Vagina (tissue), 2 donors: ENCODE data around the gene NPY2R. TPM values are rescaled to one million over a fixed set of nuclear protein-coding genes. Genes with fewer than 3 reads are reported as not detected.

ENCODE experiments used
- DNase-seq, 2 donors: peaks; one replicate each; pipeline ENCODE4 v3.0.0-alpha.2; 2017; ENCODE audit errors: extremely low spot score in 2 of 2
- H3K27ac ChIP-seq: fragments of 200-600 bp; sonication (generic); one replicate; pipeline ENCODE4 v1.5.1; 2019
- H3K27me3 ChIP-seq: fragments of 200-600 bp; sonication (generic); one replicate; pipeline ENCODE4 v1.5.1; 2019
- H3K36me3 ChIP-seq, 2 donors: fragments of 200-600 bp; sonication (generic); one replicate each; pipeline ENCODE4 v1.5.1; 2017 to 2019
- H3K4me1 ChIP-seq: fragments of 200-600 bp; sonication (generic); one replicate; pipeline ENCODE4 v1.5.1; 2019
- H3K4me3 ChIP-seq, 2 donors: fragments of 200-600 bp; sonication (generic); 1 replicate in 1 of 2; 2 replicates in 1 of 2; pipeline ENCODE4 v1.5.1; 2016 to 2019
- H3K9me3 ChIP-seq: fragments of 200-600 bp; sonication (generic); one replicate; pipeline ENCODE4 v1.5.1; 2019
- POLR2A ChIP-seq, 2 donors: fragments of 450-650 bp; IDR thresholded peaks; one replicate each; pipeline ENCODE4 v1.6.1; 2017; ENCODE audit warnings: antibody characterized with exemption in 2 of 2, mild to moderate bottlenecking in 2 of 2, moderate library complexity in 2 of 2
- POLR2AphosphoS5 ChIP-seq, 2 donors: sonication (generic); formaldehyde crosslinking; IDR thresholded peaks; one replicate each; pipeline ENCODE4 v1.9.0; 2017; ENCODE audit warnings: antibody characterized with exemption in 2 of 2, mild to moderate bottlenecking in 2 of 2, low read depth in 1 of 2; ENCODE audit not compliant: insufficient read depth in 1 of 2
- intact Hi-C: fragments of 100-400 bp; cut with DNase I; formaldehyde crosslinking; loops from one replicate; pipeline ENCODE4 v1.15.1; 2023
- total RNA-seq: library from RNA; depleted of rRNA; stranded (reverse); fragments of >200 nt; gene quantifications from one replicate; pipeline ENCODE4 v1.2.3, GENCODE V29; 2016
- TF ChIP-seq, protein P1 (sequence below), 3 experiments: fragments of 450-650 bp in 2 of 3; fragments of 200-600 bp in 1 of 3; sonication (generic) in 1 of 3; IDR thresholded peaks; one replicate each; pipeline ENCODE4 v1.5.1; 2017 to 2019; ENCODE audit warnings: antibody characterized with exemption in 3 of 3, mild to moderate bottlenecking in 2 of 3, moderate library complexity in 2 of 3

The NPY2R gene
- total RNA-seq, 1 donor from 2014 or later = 0.49 TPM

DNA sequence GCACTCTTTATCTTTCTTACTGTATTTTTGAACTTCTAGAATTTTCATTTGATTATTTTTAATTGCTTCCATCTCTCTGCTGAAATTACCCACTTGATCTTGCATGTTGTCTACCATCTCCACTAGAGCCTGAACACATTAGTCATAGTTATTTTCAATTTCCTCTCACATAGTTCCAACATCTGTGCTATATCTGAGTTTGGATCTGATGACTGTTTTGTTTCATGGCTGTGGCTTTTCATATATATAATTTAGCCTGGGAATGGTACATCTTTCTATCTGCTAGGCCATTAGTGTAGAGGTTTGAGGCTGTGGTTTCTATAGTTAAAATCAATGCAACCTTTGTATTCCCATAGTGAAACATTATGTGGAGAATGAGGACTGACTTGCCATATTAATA is 33.2 kb downstream of the NPY2R start:
- H3K27me3 ChIP-seq = no peaks in the 10 kb centered on the region
- H3K27ac ChIP-seq = no peak overlapping the region
- no peak for DNase-seq
- TF ChIP-seq, protein P1, sequence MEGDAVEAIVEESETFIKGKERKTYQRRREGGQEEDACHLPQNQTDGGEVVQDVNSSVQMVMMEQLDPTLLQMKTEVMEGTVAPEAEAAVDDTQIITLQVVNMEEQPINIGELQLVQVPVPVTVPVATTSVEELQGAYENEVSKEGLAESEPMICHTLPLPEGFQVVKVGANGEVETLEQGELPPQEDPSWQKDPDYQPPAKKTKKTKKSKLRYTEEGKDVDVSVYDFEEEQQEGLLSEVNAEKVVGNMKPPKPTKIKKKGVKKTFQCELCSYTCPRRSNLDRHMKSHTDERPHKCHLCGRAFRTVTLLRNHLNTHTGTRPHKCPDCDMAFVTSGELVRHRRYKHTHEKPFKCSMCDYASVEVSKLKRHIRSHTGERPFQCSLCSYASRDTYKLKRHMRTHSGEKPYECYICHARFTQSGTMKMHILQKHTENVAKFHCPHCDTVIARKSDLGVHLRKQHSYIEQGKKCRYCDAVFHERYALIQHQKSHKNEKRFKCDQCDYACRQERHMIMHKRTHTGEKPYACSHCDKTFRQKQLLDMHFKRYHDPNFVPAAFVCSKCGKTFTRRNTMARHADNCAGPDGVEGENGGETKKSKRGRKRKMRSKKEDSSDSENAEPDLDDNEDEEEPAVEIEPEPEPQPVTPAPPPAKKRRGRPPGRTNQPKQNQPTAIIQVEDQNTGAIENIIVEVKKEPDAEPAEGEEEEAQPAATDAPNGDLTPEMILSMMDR (IDR thresholded peaks at IDR 0.05) = no peak
- TF ChIP-seq POLR2AphosphoS5 (IDR thresholded peaks at IDR 0.05; ENCODE audit: insufficient read depth in 1 of 2, low read depth in 1 of 2) (no peak), POLR2A (IDR thresholded peaks at IDR 0.05) (no peak)
- intact Hi-C loops = no loop called here
- no peaks in the 10 kb centered on the region for H3K9me3 ChIP-seq
- no peaks in the 10 kb centered on the region for H3K36me3 ChIP-seq
- no peaks in the 10 kb centered on the region for H3K4me1 ChIP-seq
- H3K4me3 ChIP-seq = no peak overlapping the region

GRCh38 chr4:155245105-155245504 is 36.7 kb downstream of the NPY2R start:
- TF ChIP-seq POLR2AphosphoS5 (IDR thresholded peaks at IDR 0.05; ENCODE audit: insufficient read depth in 1 of 2, low read depth in 1 of 2) (no peak), POLR2A (IDR thresholded peaks at IDR 0.05) (no peak)
- H3K4me3 ChIP-seq = no peak overlapping the region
- H3K4me1 ChIP-seq = no peaks in the 10 kb centered on the region
- no peak overlapping the region for H3K27ac ChIP-seq
- intact Hi-C loops = no loop called here
- H3K27me3 ChIP-seq = no peaks in the 10 kb centered on the region
- H3K9me3 ChIP-seq = no peaks in the 10 kb centered on the region
- no peak for DNase-seq
- no peaks in the 10 kb centered on the region for H3K36me3 ChIP-seq

GRCh38 chr4:155248002-155248896 is 39.8 kb downstream of the NPY2R start:
- TF ChIP-seq POLR2AphosphoS5 (IDR thresholded peaks at IDR 0.05; ENCODE audit: insufficient read depth in 1 of 2, low read depth in 1 of 2) (no peak), POLR2A (IDR thresholded peaks at IDR 0.05) (no peak)
- TF ChIP-seq, protein P1 (IDR thresholded peaks at IDR 0.05) = no peak
- H3K4me3 ChIP-seq = no peak overlapping the region
- H3K36me3 ChIP-seq = no peaks in the 10 kb centered on the region
- no peak overlapping the region for H3K27ac ChIP-seq
- no peak for DNase-seq
- no peaks in the 10 kb centered on the region for H3K9me3 ChIP-seq
- intact Hi-C loops = no loop called here
- H3K4me1 ChIP-seq = no peaks in the 10 kb centered on the region
- H3K27me3 ChIP-seq = no peaks in the 10 kb centered on the region

GRCh38 chr4:155249016-155249566 is 40.7 kb downstream of the NPY2R start:
- H3K27me3 ChIP-seq = no peaks in the 10 kb centered on the region
- no peak overlapping the region for H3K4me3 ChIP-seq
- no peak for DNase-seq
- no peaks in the 10 kb centered on the region for H3K4me1 ChIP-seq
- intact Hi-C loops = no loop called here
- TF ChIP-seq POLR2A (IDR thresholded peaks at IDR 0.05) (no peak), POLR2AphosphoS5 (IDR thresholded peaks at IDR 0.05; ENCODE audit: insufficient read depth in 1 of 2, low read depth in 1 of 2) (no peak)
- TF ChIP-seq, protein P1 (IDR thresholded peaks at IDR 0.05) = no peak
- H3K9me3 ChIP-seq = no peaks in the 10 kb centered on the region
- no peak overlapping the region for H3K27ac ChIP-seq
- H3K36me3 ChIP-seq = no peaks in the 10 kb centered on the region

- intact Hi-C loops = no loop called here
- TF ChIP-seq POLR2AphosphoS5 (IDR thresholded peaks at IDR 0.05; ENCODE audit: insufficient read depth in 1 of 2, low read depth in 1 of 2) = no peak
- no peak for TF ChIP-seq POLR2A (IDR thresholded peaks at IDR 0.05)
- TF ChIP-seq, protein P1 (IDR thresholded peaks at IDR 0.05) = no peak
- H3K27me3 ChIP-seq = no peaks in the 10 kb centered on the region
- H3K9me3 ChIP-seq = no peaks in the 10 kb centered on the region
- H3K4me3 ChIP-seq = no peak overlapping the region
- H3K4me1 ChIP-seq = no peaks in the 10 kb centered on the region
- H3K36me3 ChIP-seq = no peaks in the 10 kb centered on the region
- H3K27ac ChIP-seq = no peak overlapping the region
- DNase-seq = no peak
Measured at GRCh38 chr4:155252327-155252726, 43.9 kb downstream of the NPY2R start.
